ENCODE results near the gene KMT2E.

The KMT2E gene

GRCh38 chr7:105009667-105010503, 4.1 kb upstream of the KMT2E start:
- DNase-seq: no peak

GRCh38 chr7:105010504-105011130, 3.4 kb upstream of the KMT2E start:
- DNase-seq: no peak

- DNase-seq: peak; percentile 43
These were observed 2.7 kb upstream of the KMT2E start for GRCh38 chr7:105011141-105011830.

- peak; percentile 65 for DNase-seq
These were observed 2.0 kb upstream of the KMT2E start for GRCh38 chr7:105011831-105012502.

GRCh38 chr7:105012503-105013220, 1.3 kb upstream of the KMT2E start:
- DNase-seq: peak; percentile 100

- peak; percentile 98 for DNase-seq
These were observed 687 bp upstream of the KMT2E start for GRCh38 chr7:105013221-105013815.

- peak; percentile 73 for DNase-seq
These were observed 836 bp downstream of the KMT2E start for GRCh38 chr7:105014693-105015389.

- peak; percentile 56 for DNase-seq
These were observed 1.5 kb downstream of the KMT2E start for GRCh38 chr7:105015390-105015965.

- no peak for DNase-seq
These were observed 2.2 kb downstream of the KMT2E start for GRCh38 chr7:105016068-105016708.

GRCh38 chr7:105016709-105017656, 3.0 kb downstream of the KMT2E start:
- no peak for DNase-seq

- peak; percentile 44 for DNase-seq
These were observed 3.8 kb downstream of the KMT2E start for GRCh38 chr7:105017657-105018365.

GRCh38 chr7:105019269-105019668, 5.3 kb downstream of the KMT2E start:
- no peak for DNase-seq

- DNase-seq: no peak
These were observed 6.9 kb downstream of the KMT2E start for GRCh38 chr7:105020926-105021325.

GRCh38 chr7:105021352-105021751, 7.3 kb downstream of the KMT2E start:
- DNase-seq: no peak

GRCh38 chr7:105021967-105022366, 8.0 kb downstream of the KMT2E start:
- no peak for DNase-seq

- DNase-seq: no peak
These were observed 8.5 kb downstream of the KMT2E start for GRCh38 chr7:105022458-105022857.

GRCh38 chr7:105024734-105025133, 10.7 kb downstream of the KMT2E start:
- DNase-seq: no peak

- DNase-seq: no peak
These were observed 12.7 kb downstream of the KMT2E start for GRCh38 chr7:105026750-105027149.
